Erythroblast (primary cell): ENCODE results near the gene TOM1L2.
A peak's percentile ranks its signal among the peaks of the same experiment; 100 is the strongest.

Source experiments
- DNase-seq, 2 experiments: peaks; one replicate each; lab custom pipeline; 2025; lab: John Stamatoyannopoulos, UW
- GATA1 ChIP-seq: IDR thresholded peaks from 2 replicates; pipeline ENCODE4 v1.6.1; 2011; ENCODE audit warnings: low read depth, mild to moderate bottlenecking, control low read depth, low read length, moderate library complexity
- POLR2A ChIP-seq: IDR thresholded peaks from 2 replicates; pipeline ENCODE4 v1.6.1; 2011; ENCODE audit warnings: mild to moderate bottlenecking, low read length

Gene TOM1L2

DNA sequence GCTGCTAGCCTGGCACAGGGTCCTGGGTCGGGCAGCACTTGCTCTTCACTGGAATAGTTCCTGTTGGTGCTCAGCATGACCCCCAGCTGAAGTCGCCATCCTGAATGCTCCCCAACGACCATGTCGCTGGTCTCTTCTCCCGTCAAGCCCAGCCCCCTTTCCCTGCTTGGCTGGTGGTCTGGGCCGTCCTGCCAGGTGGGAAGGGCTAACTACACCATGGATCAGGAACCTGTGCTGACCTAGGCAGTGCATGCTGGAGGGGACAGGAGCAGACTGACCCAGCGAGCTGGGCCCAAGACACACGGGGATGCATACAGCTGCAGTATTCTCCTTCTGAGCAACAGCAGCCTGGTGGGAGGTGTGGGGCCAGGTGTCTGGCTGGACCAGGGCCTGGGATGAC, 126.2 kb downstream of the TOM1L2 start:
- no peak for DNase-seq
- no peak for TF ChIP-seq GATA1
- TF ChIP-seq POLR2A = no peak

DNA sequence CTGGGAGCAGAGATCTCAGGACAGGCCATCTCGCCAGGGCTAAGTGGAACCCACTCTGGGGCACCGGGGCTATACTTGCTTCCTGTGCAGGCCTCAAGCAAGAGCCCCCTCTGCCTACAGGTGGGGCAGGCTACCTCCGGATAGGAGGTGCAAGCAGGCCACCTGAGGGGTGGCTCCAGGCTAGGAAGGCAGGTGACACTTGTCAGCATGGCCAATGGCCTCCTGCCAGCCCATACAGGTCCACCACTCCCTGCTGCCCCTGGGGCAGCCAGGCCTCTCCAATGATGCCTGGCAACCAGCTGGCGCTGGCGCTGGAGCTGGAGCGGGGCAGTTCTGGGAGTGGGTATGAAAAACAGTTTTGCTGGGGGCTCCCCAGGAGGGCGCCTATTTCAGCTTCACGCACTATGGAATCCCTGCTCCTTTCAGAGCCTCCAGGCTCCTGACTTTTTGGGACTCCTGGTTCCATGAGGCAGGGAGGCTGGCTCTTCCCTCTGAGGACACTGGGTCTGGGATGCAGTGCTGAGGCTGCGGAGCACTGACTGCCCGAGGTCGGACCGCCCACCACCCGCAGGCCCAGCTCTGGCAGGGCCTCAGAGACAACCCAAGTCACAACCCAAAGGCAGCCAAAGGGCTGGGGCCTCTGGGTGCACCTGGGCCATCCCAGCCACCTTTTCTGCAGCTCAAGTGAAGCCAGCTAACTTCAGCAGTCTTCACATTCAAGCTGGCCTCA, 127.0 kb downstream of the TOM1L2 start:
- no peak for DNase-seq
- TF ChIP-seq POLR2A (no peak), GATA1 (no peak)

DNA sequence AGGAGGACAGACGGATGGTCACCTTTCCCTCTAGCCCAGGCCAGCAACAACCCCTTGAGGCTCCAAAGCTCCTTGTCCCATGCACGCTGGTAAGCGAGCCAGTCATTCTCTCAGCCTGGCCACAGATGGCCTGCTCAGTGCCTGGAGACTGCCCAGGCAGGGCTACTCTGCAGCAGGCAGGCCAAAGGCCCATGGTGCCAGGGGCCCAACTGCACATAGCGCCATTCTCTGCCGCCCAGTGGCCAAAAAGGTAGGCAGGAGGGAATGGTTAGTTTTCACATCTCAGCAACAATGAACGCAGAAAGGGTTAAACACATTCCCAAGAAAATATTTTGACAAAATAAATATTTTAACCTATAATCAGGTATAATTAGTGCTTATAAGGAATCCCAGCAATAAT, 127.7 kb downstream of the TOM1L2 start:
- TF ChIP-seq POLR2A (no peak), GATA1 (no peak)

DNA sequence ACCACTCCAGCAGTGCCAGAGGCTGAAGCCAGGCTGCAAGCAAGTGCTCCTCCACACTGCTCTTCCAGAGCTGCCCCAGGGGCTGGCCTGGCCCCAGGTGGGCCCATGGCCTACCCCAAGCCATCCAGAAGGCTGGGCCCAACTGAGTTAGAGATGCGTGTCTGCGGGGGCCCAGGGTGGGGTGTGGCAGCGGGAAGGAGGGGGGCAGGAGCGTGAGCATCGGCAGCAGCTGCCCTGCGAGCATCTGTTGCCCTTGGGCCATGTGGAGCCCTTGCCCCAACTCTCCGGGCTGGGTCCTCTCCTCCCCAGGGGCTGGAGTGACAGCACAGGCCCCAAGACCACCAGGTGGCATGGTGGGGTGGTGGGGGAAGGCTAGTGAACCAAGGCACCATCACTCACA, 128.1 kb downstream of the TOM1L2 start:
- TF ChIP-seq POLR2A (no peak), GATA1 (no peak)
- DNase-seq = no peak

More for the DNA sequence above, 127.7 kb downstream of the TOM1L2 start:
- no peak for DNase-seq

DNA sequence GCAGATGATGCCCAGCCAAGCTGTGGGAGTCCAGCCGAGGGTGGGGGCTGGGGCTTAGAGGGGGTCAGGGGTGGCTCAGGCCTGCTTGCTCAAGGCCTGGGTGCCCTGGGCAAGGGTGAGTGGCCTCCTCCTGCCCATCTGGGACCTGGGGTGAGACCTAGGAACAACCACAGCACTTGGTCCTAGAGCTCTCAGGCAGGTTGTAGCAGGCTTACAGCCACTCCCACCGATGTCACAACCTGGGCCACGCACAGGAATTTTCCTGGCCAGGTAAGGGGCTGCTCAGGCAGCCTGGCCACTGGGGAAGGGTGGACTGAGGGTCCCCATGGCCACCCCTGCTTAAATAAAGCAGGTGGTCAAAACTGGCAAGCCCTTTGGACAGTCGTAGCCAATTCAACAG, 129.1 kb downstream of the TOM1L2 start:
- DNase-seq = no peak
- TF ChIP-seq GATA1 = no peak
- no peak for TF ChIP-seq POLR2A

DNA sequence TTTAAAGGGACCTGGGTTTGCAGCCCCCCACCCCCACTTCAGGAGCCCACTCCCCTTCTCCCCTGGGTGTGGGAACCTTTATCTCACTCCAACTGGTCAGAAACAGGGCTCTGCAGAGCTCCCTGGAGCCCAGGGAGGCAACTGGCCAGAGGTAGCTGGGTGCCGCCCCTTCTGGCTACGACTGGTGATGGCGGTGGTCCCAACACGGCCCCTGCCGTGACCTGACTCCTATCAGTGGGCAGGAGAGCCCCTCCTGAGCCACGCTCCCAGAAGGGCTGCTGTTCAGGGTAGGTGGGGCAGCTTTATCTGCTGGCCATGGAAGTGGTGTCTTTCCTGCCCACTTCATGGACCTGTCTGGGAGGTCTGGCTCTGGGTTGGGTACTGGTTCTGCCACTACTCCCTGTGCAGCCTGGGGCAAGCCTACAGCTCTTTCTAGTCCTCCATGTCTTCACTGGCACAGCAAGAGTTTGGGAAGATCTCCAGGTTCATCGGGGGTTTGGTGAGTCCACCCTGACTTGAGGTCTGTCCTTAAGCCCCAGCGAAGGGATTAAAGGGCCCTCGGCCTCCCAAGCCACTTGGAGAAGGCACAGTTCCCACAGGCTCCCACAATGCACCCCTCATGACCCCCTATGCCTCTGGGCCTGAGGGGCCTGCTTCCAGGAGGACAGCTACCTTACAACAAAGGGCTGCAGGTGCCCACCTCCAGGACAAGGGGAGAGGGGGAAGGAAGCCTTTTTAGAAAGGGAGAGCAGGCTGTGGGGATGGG, 129.9 kb downstream of the TOM1L2 start:
- TF ChIP-seq GATA1 (no peak), POLR2A (no peak)
- DNase-seq = peak; percentile 43 to 47

DNA sequence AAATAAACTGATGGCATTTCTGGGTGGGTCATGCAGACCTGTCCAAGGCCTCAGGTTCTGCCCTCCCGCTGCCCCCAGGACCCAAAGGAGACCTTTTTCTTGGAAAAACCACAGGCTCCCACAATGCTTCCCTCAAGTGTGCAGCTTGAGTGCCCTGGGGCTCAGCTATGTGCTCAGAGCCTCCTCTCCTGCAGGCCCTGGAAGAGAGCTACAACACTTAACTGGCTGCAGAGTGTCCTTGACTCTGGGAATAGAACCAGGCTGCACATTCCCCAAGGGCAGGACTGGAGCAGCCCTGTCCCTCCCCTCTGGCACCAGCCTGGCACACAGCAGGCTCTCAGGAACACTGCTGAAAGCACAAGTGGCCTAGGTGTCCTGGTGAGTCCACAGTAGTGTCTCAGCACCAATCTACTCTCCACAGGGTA, 130.6 kb downstream of the TOM1L2 start:
- TF ChIP-seq GATA1 = no peak
- no peak for TF ChIP-seq POLR2A
- peak in 1 of 2 experiments; percentile 57 for DNase-seq

DNA sequence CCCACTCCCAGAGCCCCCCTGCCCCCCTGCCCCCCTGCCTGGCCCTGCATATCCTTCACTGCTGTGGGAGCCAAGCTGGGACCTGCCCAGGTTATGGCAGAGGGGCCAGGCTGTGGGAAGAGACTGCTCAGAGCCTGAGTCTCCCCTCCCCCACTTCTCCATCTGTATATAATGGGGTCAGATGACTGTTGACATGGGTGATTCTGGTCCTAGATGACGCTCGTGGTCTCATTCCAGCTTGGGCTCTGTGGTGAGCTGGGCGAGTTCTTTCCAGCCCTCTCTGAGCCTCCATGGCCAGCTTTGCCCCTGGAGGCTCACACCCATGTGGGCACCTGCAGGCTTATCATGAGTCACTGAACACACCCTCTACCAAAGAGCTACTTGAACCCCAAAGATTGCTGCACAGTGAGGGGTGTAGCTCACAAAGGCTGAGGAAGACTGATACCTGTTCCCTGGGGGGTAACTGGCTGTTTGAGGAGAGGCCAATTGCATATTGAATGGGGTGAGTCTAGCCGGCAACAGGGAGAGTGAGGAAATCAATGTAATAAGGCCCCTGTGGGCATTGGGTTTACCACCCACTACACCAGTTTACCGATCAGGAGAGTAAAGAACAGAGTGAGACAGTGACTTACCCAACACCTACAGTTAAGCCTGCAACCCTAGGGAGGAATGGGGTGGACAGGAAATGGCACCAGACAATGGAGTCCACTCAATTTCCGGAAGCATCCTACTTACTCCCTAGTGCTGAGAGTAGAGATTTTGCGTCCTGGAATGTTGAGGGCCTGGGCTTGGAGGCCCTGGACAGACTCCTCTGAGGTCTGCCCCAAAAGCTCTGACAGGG, 131.2 kb downstream of the TOM1L2 start:
- no peak for TF ChIP-seq POLR2A
- no peak for TF ChIP-seq GATA1
- DNase-seq = peak; percentile 63 to 74

DNA sequence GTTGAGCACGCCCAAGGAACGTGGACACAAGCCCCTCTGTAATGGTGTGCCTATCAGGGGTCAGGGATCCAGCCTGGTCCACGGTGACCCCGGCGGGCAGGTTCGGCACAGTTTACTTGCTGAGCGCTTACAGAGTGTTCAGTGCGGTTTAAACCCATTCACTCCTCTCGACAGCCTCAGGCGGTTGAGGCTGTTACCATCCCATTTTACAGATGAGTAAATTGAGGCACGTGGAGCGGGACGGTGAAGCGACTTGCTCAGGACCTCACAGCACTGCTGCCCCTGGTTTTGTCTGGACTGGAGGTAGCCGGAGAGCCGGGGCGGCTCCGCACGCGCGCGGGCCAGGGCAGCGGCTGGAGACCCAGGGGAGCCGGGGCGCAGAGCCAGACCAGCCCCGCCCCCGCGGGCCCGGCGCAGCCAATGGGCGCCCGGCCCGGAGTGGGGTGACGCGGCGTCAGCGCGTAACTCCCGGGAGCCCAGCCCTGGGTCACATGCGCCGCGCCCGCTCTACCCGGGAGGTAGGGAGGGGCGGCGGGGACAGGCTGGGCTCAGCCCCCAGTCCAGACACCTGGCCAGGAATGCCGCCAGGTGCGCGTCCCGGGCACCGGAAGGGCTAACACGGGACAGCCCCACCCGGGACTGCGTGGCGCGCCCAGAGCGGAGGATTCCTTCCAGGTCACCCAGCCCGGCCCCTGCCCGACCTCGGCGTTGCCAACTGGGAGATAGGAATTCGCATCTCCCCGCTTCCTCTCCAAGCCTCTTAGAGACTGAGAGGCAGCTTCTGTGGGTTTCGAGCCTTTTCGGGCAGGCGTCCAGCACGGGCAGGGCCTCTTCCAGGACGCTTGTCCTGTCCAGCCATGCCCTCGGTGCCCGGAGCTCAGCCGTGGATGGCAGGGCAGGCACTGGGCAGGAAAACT, 132.2 kb downstream of the TOM1L2 start:
- peak; percentile 88 to 94 for DNase-seq
- TF ChIP-seq POLR2A (peak; percentile 100), GATA1 (no peak)

DNA sequence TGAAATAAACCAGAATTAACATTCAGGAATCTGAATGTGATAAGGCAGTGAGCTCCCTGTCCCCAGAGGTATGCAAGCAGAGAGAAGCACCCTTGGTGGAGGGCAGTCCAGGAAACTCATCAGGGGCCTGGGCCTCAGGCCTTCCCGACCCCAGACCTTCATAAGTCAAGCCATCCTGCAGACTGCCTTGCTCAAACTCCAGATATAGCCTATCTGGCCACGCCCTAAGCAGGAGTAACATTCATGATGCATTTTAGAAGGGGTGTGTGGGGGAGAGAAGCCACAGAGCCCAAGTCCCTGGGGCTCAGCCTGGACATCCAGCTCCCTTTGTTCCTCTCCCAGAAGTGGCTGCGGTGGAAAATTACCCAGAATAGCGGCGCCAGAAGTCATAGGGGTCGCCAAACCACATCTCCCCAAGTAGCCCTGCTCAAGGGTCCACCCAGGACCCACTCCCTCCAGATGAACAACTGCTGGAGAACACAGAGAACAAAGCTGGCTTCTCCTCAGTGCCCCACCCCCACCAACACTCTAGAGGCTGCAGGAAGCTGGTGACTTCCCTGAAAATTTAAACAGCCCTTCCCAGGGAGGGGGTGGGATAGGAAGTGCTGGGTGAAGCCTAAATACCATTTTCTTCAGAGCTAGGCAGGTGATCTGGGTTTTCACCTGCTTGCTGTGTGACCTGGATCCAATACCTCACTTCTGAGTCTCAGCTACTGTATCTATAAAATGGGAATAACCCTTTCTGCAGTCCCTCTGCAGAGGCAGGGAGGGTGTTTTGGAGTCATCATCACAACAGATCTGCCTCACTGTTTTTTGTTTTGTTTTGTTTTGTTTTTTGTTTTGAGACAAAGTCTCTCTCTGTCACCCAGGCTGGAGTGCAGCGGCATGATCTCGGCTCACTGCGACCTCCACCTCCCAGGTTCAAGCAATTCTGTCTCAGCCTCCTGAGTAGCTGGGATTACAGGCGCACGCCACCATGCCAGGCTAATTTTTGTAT, 133.9 kb downstream of the TOM1L2 start:
- TF ChIP-seq GATA1 = no peak
- peak; percentile 80 for TF ChIP-seq POLR2A
- peak; percentile 81 to 82 for DNase-seq

DNA sequence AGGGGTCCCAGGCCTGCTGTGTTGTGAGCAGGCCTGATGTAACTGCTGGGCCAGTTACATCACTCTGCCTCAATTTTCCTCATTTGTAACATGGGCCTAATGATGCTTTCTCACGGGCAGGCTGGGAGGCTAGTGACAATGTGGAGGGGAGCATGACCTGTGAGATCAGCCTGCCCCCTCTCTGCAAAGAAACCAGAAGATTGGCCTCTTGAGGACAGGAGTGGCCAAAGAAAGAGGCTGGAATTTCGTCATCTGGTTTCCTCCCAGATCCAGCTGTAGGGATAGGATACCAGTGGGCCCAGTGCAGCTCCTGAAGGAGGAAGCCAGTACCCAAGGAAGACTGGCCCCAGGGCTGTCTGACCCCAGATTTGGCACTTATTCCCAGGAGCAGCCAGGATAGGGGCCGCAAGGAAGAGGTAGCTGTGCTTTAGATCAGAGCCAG, 134.8 kb downstream of the TOM1L2 start:
- DNase-seq = peak; percentile 86 to 89

DNA sequence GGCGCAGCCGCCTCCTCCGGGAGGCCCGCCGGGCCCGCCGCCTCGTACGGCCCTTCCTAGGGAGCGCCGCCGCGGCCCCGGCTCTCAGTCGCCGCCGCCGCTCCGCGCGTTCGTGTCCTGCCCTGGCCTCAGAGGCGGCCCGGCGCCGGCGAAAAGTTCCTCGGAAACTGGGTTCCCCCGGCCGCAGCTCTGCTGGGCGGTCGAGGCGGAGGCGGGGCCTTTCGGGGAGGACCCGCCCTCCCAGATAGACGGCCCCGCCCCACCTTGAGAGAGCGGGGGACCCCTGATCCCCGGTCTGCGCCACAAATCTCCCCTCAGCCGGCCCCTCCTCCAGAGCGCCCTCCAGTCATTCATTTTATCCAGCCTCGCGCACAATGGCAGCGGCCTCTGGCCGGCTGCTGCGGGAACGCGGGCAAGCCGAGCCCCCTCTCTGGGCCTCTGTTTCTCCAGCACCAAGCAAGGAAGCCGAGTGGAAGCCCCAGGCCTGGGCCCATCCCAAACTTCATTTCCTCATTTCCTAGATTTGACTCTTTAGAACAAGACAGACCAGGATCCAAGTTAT, 135.3 kb downstream of the TOM1L2 start, which contains the start of gene SREBF1:
TSS of gene SREBF1 (minus strand) at position 169 of the 562 bp plus-strand sequence. CDS start 169 bp downstream, outside the sequence.
- DNase-seq = peak; percentile 86 to 92
- no peak for TF ChIP-seq GATA1
- peak; percentile 71 for TF ChIP-seq POLR2A

More for the DNA sequence above, 134.8 kb downstream of the TOM1L2 start:
- TF ChIP-seq POLR2A (no peak), GATA1 (no peak)
